HG02763 (cell line): ENCODE data around the gene SPO11.

Source experiments
- ATAC-seq: cut with Tn5 transposase; IDR thresholded peaks from one replicate; pipeline ENCODE4 v1.9.1; 2021; ENCODE audit warnings: mild to moderate bottlenecking, moderate library complexity; ENCODE audit not compliant: unreplicated experiment

Gene SPO11

DNA sequence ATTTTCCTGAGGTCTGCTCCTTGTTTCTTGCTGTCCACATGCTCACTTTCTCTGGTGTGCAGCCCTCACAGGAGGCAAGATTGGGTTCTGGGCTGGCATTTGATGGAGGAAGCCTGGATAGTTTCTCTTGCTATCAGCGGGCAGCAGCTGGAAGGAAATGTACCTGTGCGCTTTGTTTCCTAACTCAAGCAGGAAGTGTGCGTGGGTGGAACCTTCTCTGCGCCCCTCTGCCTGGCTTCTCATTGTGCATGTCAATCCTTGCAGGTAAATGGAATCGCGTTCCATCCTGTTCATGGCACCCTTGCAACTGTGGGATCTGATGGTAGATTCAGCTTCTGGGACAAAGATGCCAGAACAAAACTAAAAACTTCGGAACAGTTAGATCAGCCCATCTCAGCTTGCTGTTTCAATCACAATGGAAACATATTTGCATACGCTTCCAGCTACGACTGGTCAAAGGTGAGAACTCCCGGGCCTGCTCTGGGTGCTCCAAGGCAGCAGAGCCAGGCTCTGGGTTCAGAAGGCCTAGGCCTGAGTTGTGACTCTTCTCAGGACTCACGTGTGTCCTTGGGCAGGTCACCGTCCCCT lies 44.8 kb downstream of the SPO11 start:
- ATAC-seq = no peak

DNA sequence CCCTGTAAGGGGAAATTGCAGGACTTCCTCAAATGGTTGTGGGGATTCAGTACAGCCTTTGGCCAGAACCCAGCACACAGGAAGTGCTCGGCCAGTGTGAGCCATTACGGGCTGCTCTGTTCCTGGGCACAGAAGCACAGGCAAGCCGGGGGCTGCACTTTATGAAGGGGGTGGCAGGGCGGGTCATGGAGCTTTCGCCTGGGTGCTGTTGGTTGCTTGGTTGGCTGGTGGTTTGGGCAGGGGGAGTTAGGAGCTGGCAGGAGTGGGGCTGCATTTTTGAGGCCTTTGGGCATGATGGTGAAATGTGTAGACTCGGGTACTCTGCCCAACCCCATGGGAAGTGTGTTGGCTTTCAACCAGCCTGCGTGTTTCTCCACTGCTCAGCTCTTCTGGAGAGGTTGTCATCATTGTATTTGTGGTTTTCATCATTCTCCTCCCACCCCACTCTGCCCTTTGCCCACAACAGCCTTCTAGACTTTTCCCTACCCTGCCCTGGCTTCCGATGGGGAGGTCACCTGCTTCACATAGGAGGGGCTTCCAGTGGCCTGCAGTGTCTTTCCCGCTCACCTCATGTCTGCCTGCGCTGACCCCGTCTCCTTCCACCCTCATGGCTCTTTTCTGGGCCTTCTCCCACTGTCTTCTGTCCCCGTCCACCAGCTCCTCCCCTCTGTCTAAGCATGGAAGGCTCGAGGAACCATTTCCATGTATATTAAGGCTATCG lies 45.5 kb downstream of the SPO11 start:
- ATAC-seq = no peak

- no peak for ATAC-seq
Observed at GRCh38 chr20:57375652-57376230, 46.1 kb downstream of the SPO11 start.

- no peak for ATAC-seq
Observed at GRCh38 chr20:57377350-57377749, 47.7 kb downstream of the SPO11 start.

GRCh38 chr20:57378107-57378506 lies 48.5 kb downstream of the SPO11 start:
- no peak for ATAC-seq

DNA sequence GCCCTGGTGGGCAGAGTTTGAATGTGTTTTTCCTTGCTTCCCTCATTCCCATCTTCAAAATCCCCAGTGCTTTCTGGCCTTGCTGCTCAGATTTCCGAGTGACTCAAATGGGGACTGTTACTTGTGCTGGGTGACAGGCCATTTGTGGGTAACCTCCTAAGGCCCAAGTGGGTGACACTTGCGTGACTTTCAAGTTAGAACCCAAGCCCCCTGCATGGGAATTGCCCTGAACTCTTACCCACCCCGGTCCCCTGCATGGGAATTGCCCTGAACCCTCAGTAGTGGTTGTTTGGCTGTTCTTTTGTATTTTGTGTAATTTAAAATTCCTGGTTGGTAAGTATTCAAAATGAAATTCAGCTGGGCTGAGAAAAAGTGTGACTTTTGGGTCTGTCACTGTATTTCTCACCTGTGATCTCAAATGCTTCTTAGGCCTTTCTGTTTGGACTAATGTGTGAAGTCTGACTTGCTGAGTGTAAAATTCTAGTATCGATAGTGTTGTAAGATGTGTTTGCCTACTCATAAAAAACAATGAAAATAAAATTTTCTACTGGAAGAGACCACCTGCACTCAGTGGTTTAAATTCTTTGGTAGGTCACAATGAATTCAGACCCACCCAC lies 49.2 kb downstream of the SPO11 start:
- ATAC-seq = no peak

DNA sequence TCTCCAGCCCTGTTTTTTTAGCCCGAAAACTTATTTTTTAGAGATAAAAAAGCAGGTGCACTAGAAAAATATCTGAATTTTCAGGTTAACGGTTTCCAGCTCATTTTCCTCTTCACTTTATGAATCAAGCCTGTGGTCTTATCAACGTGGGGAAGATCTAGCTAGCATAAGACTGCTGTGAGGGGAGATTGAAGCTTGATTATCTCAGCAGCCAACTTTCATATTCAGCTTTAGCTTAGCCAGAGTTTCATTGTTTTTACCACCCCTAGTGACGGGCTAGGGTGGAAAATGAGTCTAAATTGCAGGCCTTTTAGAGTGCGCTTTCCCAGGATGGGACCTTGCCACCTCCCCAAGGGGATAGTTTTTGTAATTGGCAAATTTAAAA lies 49.7 kb downstream of the SPO11 start:
- ATAC-seq = no peak

DNA sequence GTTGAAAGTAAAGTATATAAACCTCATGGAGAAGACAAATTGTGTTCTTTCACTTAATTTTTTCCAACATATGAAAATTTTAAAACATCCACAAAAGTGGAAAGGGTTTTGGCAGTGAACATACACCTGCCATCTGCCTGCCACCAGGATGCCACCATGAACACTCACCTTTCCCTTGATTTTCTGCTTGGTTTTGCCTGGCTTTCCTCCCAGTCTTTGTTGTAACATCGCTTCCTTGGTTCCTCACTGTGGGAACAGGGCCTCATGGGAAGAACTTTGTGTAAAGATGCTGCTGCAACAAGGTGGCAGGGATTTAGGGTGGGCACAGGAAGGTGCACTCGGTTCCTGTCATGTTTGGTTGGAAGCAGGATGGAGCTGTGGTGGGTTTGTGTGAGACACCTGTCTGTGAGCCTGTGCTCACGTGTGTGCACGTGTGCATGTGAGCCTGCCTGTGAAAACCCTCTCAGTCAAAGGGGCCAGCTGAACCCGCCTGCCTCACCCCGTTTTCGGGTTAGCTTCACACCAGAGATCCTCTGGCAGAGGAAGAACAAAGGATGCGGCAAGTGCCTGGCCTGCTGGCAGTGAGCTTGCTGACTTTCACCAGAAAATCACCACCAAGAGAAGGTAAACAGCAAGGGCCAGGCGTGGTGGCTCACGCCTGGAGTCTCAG lies 50.6 kb downstream of the SPO11 start:
- ATAC-seq = no peak

DNA sequence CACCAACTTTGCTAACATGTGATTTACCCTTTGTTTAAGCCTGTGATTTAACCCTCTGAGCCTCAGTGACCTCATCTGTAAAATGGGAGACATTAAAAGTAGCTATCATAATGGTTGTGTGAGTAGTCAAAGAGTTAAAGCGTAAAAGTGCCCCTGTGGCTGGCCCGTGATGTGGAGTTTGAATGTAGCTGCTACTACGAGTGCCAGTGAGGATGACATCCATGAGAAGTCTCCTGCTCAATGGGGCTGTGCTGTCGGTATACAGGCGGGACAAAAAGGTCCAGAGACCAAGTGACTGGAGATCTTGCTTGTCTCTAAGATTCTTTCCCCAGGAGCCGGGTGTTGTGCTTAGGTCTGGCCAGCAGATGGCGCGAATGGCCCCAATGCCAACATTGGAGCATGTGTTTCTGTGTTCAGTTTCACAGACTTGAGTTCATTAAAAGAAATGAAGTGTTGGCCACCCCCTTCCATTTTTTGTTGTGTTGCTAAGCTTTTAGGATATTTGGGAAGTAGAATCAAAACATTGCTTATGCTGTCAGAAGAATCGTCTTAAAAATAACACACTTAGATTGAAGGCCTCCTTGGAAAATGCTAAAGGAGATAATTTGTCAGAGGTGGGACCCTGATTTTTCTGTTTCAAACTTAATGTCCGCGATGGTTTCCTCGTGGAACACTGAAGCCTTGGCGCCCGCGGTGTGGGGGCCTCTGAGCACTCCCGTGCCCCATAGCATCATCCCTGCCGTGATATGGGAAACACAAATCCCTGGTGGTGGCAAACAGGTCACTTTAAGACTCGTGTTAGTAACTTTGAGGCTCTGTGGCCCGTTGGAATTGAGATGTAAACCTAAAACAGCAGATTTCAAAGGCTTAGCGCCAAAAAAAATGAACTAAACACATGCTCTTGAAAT lies 52.2 kb downstream of the SPO11 start:
- no peak for ATAC-seq

GRCh38 chr20:57382516-57382915 lies 52.9 kb downstream of the SPO11 start:
- no peak for ATAC-seq

DNA sequence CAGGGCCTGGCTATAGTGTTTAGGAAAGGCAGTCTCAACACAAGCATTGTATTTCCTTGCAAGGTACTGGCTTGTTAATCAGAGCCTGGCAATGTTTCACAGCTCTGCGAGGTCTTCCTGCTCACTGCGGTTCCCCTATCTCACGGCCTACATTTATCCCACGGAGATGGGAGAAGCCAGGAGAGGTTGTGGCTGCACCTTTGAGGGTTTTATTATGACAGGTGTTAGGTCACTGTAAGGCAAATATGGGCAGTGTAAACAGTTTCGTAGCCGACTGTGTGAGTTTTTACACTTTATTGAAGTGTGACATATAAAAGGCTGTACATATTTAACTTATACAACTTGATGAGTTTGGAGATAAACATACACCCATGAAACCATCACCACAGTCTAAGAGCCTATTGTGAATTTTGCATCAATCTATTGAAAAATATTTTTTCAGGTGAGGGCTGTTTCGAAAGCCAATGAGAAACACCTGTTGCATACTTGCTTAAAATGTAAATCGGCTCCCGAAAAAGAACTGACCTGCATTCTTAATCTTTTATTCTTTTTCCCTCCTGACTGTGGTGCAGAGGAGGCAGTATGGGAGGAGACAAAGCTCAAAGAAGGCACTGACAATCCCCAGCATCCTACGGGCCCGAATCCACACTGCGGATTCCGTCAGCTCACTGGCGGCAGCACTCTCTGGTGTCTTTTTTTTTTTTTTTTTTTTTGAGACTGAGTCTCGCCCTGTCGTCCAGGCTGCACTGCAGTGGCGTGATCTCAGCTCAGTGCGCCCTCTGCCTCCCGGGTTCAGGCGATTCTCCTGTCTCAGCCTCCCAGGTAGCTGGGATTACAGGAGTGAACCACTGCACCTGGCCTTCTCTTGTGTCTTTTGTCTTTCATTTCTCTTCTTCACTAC lies 54.1 kb downstream of the SPO11 start:
- ATAC-seq = no peak

- ATAC-seq = no peak
Observed at GRCh38 chr20:57384486-57384885, 54.9 kb downstream of the SPO11 start.

GRCh38 chr20:57384953-57385761 lies 55.6 kb downstream of the SPO11 start:
- no peak for ATAC-seq

DNA sequence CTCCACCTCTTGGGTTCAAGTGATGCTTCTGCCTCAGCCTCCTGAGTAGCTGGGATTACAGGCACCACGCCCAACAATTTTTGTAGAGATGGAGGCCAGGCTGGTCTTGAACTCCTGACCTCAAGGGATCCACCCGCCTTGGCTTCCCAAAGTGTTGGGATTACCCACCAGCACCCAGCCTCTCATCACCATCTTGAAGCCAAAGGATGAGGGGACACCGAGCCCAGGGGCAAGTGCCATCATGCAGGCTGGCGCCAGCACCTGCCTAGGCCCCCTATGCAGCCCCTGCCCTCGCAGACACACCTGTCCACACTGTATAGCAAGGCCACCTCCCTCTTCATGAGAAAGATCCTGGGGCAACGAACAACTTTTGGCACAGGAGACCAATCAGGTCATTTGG lies 56.3 kb downstream of the SPO11 start:
- ATAC-seq = no peak

GRCh38 chr20:57386762-57387161 lies 57.2 kb downstream of the SPO11 start:
- no peak for ATAC-seq

DNA sequence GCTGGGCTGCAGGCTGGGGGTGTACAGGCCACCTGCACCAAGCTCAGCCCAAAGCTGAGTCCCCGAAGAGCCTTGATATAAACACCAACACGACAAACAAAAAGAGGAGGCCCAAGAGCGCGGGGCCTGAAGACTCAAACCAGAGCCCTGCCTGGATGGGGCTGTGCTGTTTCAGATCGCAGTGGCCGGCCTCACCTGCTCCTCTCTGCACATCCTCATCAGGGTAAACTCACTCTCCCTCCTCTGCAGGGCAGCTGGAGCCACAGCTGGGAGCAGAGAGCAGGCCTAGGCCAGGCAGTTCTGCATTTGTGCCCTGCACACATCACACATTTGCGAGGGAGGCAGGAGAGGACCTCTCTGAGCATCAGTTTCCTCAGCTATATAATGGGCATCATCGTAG lies 57.9 kb downstream of the SPO11 start:
- no peak for ATAC-seq

GRCh38 chr20:57387945-57388371 lies 58.4 kb downstream of the SPO11 start:
- ATAC-seq = no peak

GRCh38 chr20:57388953-57389694 lies 59.5 kb downstream of the SPO11 start:
- no peak for ATAC-seq
